Activated naive CD8-positive, alpha-beta T cell treated with anti-CD3 and anti-CD28 coated beads for 36 hours (primary cell): ENCODE results near the gene MTFR1L. TPM values are rescaled to one million over a fixed set of nuclear protein-coding genes. Genes with fewer than 3 reads are reported as not detected.

Source experiments
- DNase-seq: peaks from one replicate; pipeline ENCODE4 v3.0.0; 2021
- H3K27ac Mint-ChIP-seq: one replicate; pipeline ENCODE4 v1.8.0; 2022; ENCODE audit warnings: mild to moderate bottlenecking, moderate library complexity, mixed read lengths
- H3K27me3 Mint-ChIP-seq: one replicate; pipeline ENCODE4 v1.8.0; 2022; ENCODE audit warnings: mild to moderate bottlenecking, mixed read lengths
- H3K36me3 Mint-ChIP-seq: one replicate; pipeline ENCODE4 v1.8.0; 2021; ENCODE audit warnings: mild to moderate bottlenecking, mixed read lengths
- H3K4me1 Mint-ChIP-seq: one replicate; pipeline ENCODE4 v1.8.0; 2021; ENCODE audit warnings: mixed read lengths
- H3K4me3 Mint-ChIP-seq: one replicate; pipeline ENCODE4 v1.8.0; 2022; ENCODE audit warnings: mild to moderate bottlenecking, moderate library complexity, mixed read lengths
- H3K9me3 Mint-ChIP-seq: one replicate; pipeline ENCODE4 v1.8.0; 2022; ENCODE audit warnings: mixed read lengths
- total RNA-seq, 2 experiments: library from RNA; stranded (reverse); gene quantifications; one replicate each; pipeline ENCODE4 v1.2.3, GENCODE V29; 2021

MTFR1L gene
- total RNA-seq, 2 experiments from 2014 or later: 23.3 to 23.4 TPM

DNA sequence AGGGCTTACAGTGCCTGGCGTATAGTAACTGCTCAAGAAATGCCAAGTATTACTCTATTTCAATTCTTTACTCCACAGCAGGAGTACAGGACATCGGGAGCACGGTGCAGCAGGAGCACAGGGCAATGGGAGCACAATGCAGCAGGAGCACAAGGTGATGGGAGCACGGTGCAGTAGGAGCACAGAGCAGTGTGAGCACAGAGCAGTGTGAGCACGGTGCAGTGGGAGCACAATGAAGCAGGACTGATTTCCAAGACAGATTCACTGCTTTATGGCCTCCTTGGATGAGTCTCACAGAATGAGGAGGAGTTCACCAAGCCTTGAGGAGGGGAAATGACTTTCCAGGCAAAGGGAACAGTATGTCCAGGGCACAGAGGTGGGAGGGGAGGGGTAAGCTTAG, 60.8 kb downstream of the MTFR1L start:
- no peaks in the 10 kb centered on the region for H3K36me3 Mint-ChIP-seq
- H3K4me3 Mint-ChIP-seq: no peak overlapping the region
- no peak for DNase-seq
- H3K9me3 Mint-ChIP-seq: no peaks in the 10 kb centered on the region
- H3K4me1 Mint-ChIP-seq: peaks cover 3% of the 10 kb centered on the region
- H3K27ac Mint-ChIP-seq: no peak overlapping the region
- H3K27me3 Mint-ChIP-seq: peaks cover 8% of the 10 kb centered on the region

DNA sequence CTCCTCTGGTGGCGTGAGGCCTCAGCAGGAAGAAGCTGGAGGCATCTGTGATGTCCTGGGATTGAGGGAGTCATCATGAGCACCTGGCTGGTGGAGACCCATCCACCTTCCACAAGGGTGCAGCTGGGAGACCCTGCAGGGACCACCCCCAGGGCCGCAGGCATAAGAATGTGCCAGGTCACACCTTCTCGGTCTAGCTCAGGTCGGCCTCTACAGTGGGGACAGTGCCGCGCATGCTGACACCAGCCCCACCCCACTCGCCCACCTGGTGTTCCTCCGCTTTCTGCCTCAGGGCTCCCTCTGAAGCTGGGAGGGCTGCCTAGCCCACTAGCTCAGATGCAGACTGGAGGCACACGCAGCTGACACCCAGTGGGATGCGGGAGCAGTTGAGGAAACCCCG, 61.5 kb downstream of the MTFR1L start:
- no peak overlapping the region for H3K27ac Mint-ChIP-seq
- no peak for DNase-seq
- H3K9me3 Mint-ChIP-seq: no peaks in the 10 kb centered on the region
- H3K4me3 Mint-ChIP-seq: no peak overlapping the region
- H3K4me1 Mint-ChIP-seq: no peaks in the 10 kb centered on the region
- peaks cover 5% of the 10 kb centered on the region for H3K27me3 Mint-ChIP-seq
- H3K36me3 Mint-ChIP-seq: no peaks in the 10 kb centered on the region

Other genes starting within 250 kb of the MTFR1L start
- 1 to 10 TPM; 5.1 to 5.3 TPM for gene MAN1C1, start 203.2 kb upstream of the MTFR1L start, total RNA-seq
- gene SELENON, start 19.8 kb upstream of the MTFR1L start, total RNA-seq: 10 to 100 TPM; 15.0 to 15.6 TPM
- 10 to 100 TPM; 12.1 to 15.1 TPM for gene AUNIP, start 39.5 kb downstream of the MTFR1L start, total RNA-seq
- gene PAQR7, start 55.8 kb downstream of the MTFR1L start, total RNA-seq: 1 to 10 TPM; 8.6 to 9.2 TPM
- 100 to 1,000 TPM; 501 to 504 TPM for gene STMN1, start 86.5 kb downstream of the MTFR1L start, total RNA-seq
- gene PAFAH2, start 178.1 kb downstream of the MTFR1L start, total RNA-seq: 1 to 10 TPM; 8.6 to 8.8 TPM
- gene EXTL1, start 201.8 kb downstream of the MTFR1L start, total RNA-seq: not detected
- gene SLC30A2, start 226.2 kb downstream of the MTFR1L start, total RNA-seq: not detected
- gene TRIM63, start 247.7 kb downstream of the MTFR1L start, total RNA-seq: not detected